GM18499 (cell line): ENCODE results near the gene SEC22A.

Source experiments
- ATAC-seq: cut with Tn5 transposase; IDR thresholded peaks from one replicate; pipeline ENCODE4 v1.9.1; 2021; ENCODE audit warnings: moderate number of reproducible peaks; ENCODE audit not compliant: insufficient read depth, unreplicated experiment

The SEC22A gene

DNA sequence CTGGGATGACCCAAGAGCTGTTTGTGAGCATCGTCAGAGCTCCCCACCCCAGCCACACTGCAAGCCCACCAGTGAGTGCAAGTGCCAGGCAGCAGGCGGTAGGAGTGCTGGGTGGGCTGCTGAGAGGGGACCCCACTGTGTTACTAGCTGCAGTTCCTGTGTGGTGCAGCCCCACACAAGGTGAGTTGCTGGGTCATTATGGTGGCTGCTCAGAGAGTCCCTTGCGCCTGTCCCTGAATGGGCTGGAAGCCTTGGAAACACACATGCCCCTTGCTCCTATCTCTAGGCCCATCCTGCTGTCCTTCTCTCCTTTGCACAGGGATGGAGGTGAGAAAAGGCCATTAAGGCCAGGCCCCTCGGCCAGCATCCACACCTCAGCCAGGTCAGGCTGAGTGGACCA is 83.7 kb downstream of the SEC22A start:
- ATAC-seq, result no peak

DNA sequence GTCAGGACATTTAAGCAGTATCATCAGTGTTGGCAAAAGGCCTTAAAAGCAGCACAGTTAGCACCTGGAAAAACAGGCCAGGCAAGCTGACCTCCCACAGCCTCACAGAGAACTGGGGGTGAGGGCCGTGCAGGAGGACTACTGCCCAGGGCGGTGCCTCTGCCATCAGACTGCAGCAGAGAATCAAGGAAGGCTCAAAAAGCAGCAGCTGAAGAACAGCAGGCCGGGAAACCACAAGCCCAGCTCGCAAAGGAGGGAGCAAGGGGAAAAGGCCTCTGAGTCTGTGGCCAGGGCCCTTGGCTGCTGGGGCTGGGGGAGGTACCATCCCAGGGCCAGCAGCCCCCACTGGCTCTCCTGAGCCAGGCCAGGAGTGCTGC is 84.2 kb downstream of the SEC22A start:
- ATAC-seq, result no peak

DNA sequence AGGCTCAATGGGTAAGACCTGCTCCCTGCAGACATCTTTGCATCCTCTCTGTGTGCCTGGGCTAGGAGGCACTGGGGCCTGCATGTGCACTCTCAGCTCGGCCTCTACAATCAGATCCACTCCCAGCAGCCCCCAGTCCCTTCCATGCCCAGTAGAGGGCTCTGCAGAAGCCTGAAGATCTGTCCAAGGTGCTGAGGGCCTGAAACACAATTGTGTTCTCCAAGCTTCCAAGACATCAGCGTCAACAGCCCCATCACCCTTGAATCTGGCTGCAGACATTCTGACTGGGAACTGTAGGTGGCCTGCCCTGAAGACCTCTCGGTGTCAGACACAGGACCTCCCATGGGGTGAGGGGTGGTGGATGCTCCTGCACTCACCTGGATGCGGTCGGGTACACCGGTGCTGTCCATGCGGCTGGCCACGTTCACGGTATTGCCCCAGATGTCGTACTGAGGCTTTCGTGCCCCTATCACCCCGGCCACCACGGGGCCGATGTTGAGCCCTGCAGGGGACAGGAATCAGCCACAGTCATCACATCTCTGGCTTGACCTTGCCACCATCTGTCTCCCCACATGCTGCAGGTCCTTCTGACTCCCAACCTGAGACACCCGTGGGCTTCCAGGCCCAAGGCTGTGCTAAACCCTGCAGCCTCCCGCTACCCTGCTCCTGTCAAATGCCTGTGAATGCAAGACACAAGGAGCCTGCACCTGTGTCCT is 84.7 kb downstream of the SEC22A start:
- no peak for ATAC-seq

DNA sequence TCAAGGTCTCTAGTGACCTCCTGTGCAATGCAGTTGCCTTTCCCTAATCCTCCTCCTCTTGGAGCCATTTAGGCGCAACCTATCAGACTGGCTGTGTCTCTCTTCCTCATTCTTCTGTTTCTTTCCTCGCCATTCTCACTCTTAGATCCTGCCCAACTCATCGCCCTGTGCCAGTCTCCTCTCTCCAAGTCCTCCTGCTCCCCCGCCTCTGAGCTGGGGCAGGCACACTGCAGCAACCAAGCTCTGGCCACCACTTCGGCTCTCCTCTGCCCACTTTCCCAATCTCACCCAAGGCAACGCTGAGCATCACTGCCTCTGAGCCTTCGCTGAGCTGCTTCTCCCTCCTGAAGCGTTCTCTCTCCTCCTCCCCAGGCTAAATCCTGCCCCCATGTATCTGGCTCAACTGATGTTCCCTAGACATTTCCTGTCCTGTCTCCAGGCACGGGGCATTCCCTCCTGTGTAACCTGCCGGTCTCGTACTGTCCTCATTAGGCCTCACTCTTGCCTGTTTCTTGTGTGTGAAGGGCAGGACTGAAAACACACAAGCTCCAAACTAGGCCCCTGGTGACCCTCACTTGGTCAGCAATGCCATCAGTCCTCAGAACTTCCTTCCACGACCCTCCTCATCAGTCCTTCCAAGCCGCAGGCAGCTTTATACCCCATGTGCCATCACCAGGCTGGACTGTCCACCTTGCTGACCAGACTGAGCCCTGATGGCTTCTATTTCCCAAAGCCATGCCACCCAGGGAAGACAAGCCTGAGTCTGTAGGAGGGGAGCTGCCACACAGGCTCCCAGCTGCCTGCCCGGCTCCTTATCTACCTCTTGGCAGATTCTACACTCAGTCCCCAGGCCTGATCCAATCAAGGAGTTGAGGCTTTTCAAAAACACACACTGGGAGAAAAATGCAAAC is 85.6 kb downstream of the SEC22A start:
- ATAC-seq, result no peak

DNA sequence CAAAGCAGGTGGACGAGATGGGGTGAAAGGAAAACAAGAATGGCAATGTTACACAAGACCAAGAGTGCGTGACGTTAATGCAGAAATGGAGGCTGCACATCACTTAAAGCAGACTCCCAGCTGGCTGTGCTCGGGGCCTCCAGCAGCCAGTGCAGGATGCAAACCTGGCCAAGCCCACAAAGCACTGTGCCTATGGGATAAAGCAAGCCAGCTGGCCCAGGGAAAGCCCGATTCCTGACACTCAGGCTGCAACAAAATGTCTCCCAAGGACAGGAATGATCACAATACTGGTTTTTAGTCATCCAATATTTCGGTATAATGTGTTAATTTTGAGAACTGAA is 86.2 kb downstream of the SEC22A start:
- ATAC-seq, result no peak

DNA sequence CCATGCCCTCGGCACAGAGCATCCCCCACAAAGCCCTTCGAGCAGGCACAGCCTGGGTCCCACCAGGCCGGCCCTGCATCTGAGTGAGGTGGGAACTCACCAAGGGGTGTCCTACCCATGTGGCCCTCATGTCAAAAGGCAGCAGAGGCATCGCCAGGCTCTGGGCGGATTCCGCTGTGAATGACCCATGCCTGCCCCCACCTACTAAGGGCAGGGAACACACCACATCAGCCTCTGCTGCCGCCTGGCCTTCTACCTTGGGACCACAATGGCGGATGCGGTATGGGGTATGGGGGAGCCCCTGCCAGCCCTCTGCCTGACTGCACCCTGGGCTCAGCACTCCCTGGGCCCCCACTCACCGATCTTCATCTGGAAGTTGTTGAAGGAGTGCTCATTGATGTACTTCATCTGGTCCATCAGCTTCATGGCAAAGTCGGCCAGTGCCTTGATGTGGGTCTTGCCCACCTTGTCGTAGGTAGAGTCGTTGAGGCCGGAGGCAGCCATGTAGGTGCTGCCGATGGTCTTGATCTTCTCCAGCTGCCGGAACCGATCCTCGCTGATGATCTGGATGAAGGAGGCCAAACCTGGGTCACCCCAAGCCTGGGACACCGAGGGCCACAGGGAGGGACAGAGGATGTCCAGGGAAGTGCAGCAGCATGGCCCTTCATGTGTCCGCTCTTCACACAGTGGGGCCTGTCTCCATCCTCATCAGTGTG is 87.8 kb downstream of the SEC22A start:
- no peak for ATAC-seq

DNA sequence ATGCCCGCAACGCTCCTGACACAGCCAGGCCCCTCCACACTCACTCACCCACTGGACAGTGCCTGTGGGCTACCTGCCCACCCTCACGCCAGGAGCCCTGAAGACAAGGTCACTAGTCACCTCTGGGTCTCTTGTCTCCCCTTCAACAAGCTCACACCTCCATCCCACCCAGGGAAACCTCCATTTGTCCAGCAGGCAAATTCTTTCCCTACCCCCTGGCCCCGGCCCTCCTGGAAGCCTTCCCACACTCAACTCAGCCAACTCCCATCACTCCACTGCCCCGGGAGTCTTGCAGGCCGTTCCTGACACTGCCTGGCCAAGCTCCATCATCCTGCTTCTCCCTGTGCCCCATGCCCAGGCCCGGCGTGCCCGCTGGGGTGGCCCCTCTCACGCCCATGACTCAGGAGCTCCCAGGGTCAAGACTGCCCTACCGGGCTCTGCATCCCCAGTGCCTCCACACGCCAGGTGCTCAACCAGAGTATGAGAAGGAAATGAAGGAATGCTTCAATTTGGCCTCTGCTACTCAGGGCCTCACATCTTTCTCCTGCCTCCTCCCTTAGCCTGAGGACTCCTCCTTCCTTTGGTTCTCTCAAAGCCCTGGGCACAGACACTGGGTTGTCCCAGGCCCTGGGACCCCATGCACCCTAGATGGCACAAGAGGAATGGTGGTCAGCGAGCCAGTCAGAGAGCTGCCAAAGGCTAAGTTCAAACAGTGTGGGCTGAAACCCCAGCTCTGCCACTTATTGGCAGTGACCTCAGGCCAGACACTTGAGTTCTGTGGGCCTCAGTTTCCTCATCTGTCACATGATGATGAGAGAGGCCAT is 88.6 kb downstream of the SEC22A start:
- no peak for ATAC-seq

DNA sequence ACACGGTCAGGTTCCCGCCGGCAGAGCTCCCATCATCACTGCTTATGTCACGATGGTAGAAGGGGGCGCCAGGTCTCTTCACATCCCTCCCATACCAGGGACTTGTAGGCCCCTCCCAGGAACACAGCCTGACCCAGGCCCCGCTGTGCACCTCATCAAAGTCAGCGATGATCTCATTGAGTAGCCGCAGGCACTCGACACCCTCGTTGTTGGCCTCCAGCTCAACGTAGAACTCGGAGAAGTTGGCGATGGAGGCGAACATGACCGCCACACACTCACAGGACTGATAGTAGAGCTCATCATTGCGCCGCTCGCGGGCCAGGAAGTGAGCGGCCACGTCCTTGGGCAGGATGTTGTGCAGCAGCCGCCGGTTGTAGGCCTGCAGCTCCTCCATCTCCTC is 89.2 kb downstream of the SEC22A start:
- no peak for ATAC-seq

DNA sequence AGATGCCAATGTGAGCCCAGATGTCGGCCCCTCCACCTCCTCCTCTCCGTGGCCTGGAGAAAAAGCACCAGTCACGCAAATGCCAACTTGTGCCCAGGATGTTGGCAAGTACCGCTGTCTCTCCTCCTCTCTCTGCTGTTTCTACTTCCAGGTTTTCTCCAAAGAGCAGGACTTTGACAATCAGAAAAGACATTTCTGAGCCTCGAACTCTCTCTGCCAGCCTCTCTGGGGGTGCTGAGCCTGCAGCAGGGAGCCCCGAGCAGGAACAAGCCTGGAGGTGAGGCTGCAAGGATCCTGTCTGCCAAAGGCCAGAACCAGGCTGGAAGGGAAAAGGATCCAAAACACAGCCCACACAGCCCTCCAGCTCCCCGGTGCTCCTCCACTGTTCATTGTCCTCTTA is 89.7 kb downstream of the SEC22A start:
- no peak for ATAC-seq

DNA sequence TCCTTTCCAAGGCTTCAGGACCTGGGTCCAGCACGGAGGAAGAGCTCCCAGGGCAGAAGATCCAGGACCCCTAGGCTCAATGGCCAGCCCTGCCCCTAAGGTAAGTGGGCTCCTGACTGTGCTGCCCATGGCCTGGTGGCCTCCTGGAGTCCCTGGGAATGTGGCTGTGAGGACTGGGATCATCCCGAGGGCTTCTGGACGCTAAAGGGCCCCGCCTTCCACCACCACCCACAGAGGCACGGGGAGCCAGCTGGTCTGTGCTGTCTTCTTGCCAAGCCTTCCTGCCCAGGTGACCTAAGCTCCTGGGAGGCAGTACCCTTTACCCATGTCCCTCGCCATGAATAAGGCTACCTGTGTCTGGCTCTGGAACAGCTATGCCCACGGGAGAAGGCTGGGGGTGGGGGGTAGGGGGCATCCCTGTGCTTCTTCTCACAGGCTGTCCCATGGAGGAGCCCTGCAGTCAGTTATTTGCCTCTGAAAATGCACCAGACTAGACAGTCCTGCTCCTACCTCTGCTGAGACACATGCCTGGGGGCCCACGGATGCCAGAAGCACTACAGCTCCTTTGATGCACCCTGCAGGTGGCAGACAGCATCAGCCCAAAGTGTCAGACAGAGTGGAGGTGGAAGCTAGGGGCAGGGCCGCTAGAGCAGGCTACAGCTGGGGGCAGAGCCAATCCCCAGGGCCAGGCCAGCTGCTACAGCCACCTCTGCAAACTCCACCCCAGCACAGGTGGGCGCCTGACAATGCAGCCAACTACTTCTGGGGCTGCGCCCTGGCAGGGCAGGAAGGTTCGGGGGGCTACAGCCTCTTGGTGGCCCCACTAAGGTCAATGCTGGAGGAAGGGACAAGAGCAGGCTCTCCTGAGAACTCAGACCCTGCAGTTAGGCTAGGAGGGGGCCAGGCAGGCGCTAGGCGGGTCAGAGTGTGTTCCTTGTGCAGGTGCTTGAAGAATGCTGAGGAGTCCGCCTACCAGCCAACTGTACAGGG is 90.9 kb downstream of the SEC22A start:
- no peak for ATAC-seq

DNA sequence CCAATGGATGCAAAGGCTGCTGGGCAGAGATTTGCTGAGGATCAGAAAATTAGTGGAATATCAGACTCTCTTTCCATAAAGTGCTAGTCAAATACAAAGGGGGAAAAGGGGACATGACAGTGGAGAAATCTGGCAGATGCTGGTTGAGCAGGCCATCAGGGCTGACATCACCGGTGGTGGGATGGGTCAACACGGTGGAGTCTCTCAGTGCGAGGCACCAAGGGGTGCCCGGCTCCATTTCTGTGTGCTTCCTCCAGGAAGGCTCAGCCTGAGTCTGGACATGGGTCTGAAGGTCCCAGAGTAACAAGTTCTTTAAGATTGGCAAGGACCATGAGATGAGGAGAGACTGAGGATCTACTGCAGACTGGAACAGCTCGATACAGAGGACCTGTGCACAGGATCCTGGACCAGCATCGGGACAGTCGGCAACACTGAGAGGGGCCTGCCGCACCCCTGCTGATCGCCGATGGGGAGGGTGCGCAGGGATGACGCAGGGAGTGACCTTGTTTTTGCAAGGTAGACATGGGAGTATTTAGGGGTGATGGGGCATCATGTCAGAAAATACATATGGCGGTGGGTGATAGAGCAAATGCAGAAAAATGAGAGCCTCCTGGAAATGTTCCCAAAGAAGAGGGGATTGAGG is 92.7 kb downstream of the SEC22A start:
- ATAC-seq, result no peak

DNA sequence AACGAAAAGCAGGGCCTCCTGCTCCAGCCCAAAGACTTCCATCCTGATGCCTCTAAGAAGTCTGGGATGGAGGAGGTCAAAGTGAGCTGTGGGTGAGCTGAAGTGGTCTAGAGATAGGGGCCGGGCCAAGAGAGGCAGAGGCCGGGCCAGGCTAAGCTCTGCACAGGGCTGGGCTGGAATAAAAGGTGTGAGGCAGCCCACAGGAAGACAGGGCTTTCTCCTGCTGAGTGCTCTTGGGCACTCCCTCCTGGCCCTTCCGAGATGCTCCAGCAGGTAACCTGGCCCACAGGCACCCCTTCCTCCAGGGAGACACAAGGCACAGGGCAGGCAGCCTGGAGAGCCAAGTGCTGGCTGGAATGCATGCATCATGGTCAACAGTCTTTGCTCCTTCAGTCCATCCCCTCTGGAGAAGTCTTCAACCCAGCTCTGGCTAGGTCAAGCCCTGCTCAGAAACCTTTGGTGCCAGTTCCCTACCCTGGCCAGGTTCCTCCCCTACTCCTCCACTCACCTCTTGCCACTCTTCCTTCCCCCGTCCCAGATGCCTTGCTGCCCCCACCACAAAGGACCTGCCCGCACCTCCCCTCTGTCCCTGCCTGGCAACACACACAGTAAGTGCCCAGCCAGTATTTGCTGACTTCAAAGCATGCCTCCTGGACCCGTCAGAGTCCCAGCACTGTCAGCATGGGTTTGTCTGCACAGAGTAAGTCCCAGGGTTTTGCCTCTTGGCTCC is 93.6 kb downstream of the SEC22A start:
- ATAC-seq, result no peak

DNA sequence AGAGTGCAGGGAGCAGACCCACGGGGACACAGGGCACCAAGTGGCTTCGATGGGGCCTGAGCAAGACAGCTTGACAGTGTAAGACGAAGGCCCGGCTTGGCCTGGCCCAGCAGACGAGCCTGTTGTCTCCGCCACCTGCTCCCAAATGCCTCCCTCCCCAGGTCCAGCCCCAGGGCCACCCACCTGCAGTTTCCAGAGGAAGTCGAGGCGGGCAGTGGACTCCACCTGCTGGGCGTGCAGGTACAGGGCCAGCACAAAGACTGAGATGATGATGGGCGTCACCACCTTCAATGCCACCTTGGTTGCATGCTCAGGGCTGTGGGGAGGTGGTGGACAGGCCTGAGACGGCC is 94.1 kb downstream of the SEC22A start:
- no peak for ATAC-seq

DNA sequence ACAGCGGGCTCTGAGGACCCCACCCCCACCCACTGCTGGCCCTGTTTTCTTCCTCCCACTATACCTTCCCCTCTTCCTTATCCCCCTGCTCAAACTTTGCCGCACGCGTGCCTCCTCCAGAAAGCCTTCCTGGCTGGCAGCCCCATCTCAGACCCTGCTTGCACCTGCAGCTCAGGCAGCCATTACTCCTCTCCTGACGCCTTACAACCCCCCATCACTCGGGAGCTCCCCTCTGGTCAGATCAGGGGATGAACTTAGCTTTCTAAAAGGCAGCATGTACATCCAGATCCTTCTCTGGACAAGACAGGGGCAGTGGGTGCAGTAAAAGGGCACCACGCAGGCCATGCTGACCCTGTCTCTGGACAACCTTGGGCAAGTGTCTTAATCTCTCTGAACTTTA is 94.5 kb downstream of the SEC22A start:
- ATAC-seq, result no peak

DNA sequence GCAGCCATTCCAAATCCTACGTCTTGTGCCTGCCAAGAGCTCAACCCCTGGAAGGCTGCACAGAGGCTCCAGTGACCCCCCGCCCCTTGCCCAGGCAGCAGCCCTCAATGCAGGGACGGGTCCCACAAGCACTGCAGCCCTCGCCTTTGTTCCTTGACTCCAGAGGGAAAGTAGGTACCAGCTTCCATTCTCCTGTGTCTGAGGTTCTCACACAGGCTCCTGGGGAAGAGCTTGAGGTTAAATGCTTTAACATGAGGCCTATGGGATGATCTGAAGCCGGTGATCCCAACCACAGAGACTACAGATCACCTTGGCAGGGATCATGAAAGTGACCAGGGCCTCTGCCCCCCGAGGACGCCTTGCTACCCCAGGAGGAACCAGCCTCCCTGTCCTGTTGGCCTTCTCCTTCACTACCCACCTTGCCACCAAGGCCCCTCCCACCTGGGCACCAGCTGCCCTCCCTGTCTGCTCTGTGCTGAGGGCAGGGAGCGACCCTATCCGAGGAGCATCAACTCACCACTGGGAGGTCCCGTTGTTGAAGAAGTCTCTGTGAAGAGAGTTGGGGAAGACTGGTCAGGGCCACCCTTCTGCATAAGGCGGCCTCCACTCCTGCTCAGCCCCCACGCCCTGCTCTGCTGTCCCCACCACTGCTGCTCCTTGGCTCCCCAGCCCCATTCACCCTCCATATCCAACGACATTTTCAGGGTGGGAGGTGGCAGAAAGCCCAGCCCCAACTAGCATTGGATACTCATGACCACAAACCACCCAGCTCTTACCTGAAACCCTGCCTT is 95.3 kb downstream of the SEC22A start:
- ATAC-seq, result no peak

DNA sequence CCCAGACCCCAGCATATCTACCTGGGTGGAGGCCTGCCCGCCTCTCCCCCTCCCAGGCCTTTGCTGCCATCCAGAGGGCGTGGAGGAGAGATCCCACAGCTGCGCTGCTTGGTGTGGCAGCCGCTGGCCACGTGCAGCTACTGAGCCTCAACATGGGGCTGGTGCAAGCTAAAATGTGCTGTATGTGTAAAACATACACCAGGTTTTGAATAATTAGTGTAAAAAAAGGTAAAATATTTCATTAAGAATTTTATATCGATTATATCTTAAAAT is 95.8 kb downstream of the SEC22A start:
- no peak for ATAC-seq

DNA sequence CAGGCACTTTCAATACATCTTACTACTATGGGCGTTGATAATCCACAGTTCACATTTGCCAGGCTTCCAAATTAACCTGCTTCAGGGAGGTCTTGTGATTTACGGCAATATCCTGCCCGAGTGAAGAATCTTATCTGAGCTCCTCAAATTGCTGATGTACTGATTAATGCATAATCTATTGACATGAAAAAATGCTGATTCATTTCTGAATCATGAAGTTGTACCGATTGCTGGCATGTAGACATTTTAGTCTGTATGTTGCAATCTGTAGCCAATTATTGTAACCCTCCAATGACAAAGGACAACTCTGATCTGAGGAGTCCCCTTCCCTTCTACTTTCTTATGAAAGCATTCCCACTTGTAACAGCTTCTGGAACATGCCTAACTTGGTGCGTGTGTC is 97.2 kb downstream of the SEC22A start:
- no peak for ATAC-seq

DNA sequence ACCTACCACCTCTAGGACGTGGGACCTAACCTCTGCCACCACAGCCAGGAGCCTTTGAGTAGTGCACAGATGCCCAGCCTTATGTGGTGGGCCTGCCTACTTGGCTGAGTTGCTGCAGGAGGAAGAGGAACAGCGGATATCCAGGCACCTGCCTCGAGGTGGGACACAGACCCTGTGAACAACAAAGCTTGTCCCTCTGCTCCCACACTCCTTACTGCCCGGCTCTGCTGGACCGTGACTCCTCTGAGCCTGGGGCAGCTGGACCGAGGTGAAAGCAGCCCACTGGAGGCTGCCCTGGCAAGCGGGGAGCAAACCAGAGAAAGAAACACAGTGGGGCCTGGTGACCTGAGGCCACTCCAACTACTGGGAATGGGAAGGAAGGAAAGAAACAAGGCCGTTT is 97.8 kb downstream of the SEC22A start:
- no peak for ATAC-seq
